Keratinocyte (primary cell): ENCODE data around the gene POLD1. TPM values are rescaled to one million over a fixed set of nuclear protein-coding genes. Genes with fewer than 3 reads are reported as not detected.

Experiments
- DNase-seq: peaks from one replicate; pipeline ENCODE4 v3.0.0-alpha.2; 2011; ENCODE audit warnings: low read depth, missing footprints, low spot score
- FAIRE-seq: peaks from 2 replicates; lab custom pipeline; 2011; peaks lifted over from hg19 to GRCh38; lab: Jason Lieb, UNC
- H2AFZ ChIP-seq: 2 replicates; pipeline ENCODE4 v1.6.0; 2012; ENCODE audit warnings: low read length, control low read depth, inconsistent platforms; ENCODE audit not compliant: control insufficient read depth
- H3K27ac ChIP-seq: 2 replicates; pipeline ENCODE4 v1.5.1; 2011; ENCODE audit warnings: low read length; ENCODE audit not compliant: control insufficient read depth, insufficient read depth
- H3K27me3 ChIP-seq: 3 replicates; pipeline ENCODE4 v1.6.0; 2011; ENCODE audit warnings: low read length; ENCODE audit not compliant: control insufficient read depth, insufficient read depth; ENCODE audit errors: extremely low read depth
- H3K36me3 ChIP-seq, 2 experiments: 2 replicates in 1 of 2; 3 replicates in 1 of 2; pipeline ENCODE4 v1.5.1; 2011; ENCODE audit warnings: low read length in 2 of 2, mild to moderate bottlenecking in 1 of 2; ENCODE audit not compliant: control insufficient read depth in 2 of 2, insufficient read depth in 2 of 2; ENCODE audit errors: extremely low read depth in 1 of 2
- H3K4me1 ChIP-seq: 3 replicates; pipeline ENCODE4 v1.5.1; 2011; ENCODE audit warnings: low read length; ENCODE audit not compliant: control insufficient read depth, insufficient read depth; ENCODE audit errors: extremely low read depth
- H3K4me2 ChIP-seq: 3 replicates; pipeline ENCODE4 v1.6.0; 2011; ENCODE audit warnings: low read depth, low read length; ENCODE audit not compliant: control insufficient read depth, insufficient read depth; ENCODE audit errors: extremely low read depth
- H3K4me3 ChIP-seq, 3 experiments: fragments of 200-600 bp in 1 of 3; sonication (generic) in 1 of 3; 2 replicates in 2 of 3; 3 replicates in 1 of 3; pipeline ENCODE4 v1.5.1; 2011 to 2016; ENCODE audit warnings: low read length in 3 of 3, mild to moderate bottlenecking in 3 of 3, control low read depth in 2 of 3, inconsistent platforms in 1 of 3, low read depth in 1 of 3, mixed read lengths in 1 of 3, mixed run types in 1 of 3, moderate library complexity in 1 of 3; ENCODE audit not compliant: control insufficient read depth in 2 of 3, insufficient read depth in 2 of 3; ENCODE audit errors: extremely low read depth in 1 of 3
- H3K79me2 ChIP-seq: 2 replicates; pipeline ENCODE4 v1.6.0; 2012; ENCODE audit warnings: low read length; ENCODE audit not compliant: control insufficient read depth, insufficient read depth
- H3K9ac ChIP-seq: 3 replicates; pipeline ENCODE4 v1.6.0; 2011; ENCODE audit warnings: low read length; ENCODE audit not compliant: control insufficient read depth, insufficient read depth; ENCODE audit errors: extremely low read depth
- H3K9me1 ChIP-seq: 3 replicates; pipeline ENCODE4 v1.6.0; 2011; ENCODE audit warnings: low read length; ENCODE audit not compliant: control insufficient read depth, insufficient read depth; ENCODE audit errors: extremely low read depth
- H3K9me3 ChIP-seq: 2 replicates; pipeline ENCODE4 v1.5.1; 2012; ENCODE audit warnings: low read depth, low read length; ENCODE audit not compliant: control insufficient read depth
- H4K20me1 ChIP-seq: 3 replicates; pipeline ENCODE4 v1.6.0; 2011; ENCODE audit warnings: low read length; ENCODE audit not compliant: control insufficient read depth, insufficient read depth; ENCODE audit errors: extremely low read depth
- CTCF ChIP-seq, 3 experiments: IDR thresholded peaks in 1 of 3; conservative IDR thresholded peaks in 1 of 3; optimal IDR thresholded peaks in 1 of 3; 2 replicates in 2 of 3; 3 replicates in 1 of 3; pipeline versions ENCODE3 to v1.5.1; 2011; ENCODE audit warnings: low read length in 3 of 3, mild to moderate bottlenecking in 3 of 3, moderate library complexity in 2 of 3, control low read depth in 1 of 3, inconsistent platforms in 1 of 3; ENCODE audit not compliant: insufficient read depth in 2 of 3; ENCODE audit errors: extremely low read depth in 1 of 3
- EZH2 ChIP-seq: IDR thresholded peaks from one replicate; pipeline ENCODE4 v1.6.1; 2012; ENCODE audit warnings: inconsistent platforms, mild to moderate bottlenecking, low read length, moderate library complexity
- dilution Hi-C: fragments of 300-500 bp; cut with MboI; formaldehyde crosslinking; loops from one replicate; pipeline ENCODE4 v1.7.0; 2020; ENCODE audit warnings: low sequenced_read_pairs; ENCODE audit not compliant: extremely low pct_ligation_motif_present
- polyA plus RNA-seq, 5 experiments: library from polyadenylated mRNA; depleted of rRNA in 3 of 5; stranded (reverse) in 3 of 5; stranded (forward) in 1 of 5; unstranded in 1 of 5; fragments of >200 nt; gene quantifications; 1 replicate in 1 of 5; 2 replicates in 3 of 5; 3 replicates in 1 of 5; pipeline versions ENCODE4 v1.2.1 to v1.2.3, GENCODE V29; 2011 to 2012; ENCODE audit warnings: missing spikeins in 2 of 5, low read depth in 1 of 5, low replicate concordance in 1 of 5

The POLD1 gene
- polyA plus RNA-seq, 1 donor (not counting 4 experiments of a cell fraction or from before 2014, with no cell fraction given), result 8.7 TPM

- H3K9me3 ChIP-seq, result no peaks in the 10 kb centered on the region
- DNase-seq (no peak), FAIRE-seq (no peak)
- H3K79me2 ChIP-seq, result peaks cover 30% of the 10 kb centered on the region
- H2AFZ ChIP-seq, result no peak overlapping the region
- H3K27me3 ChIP-seq, result no peaks in the 10 kb centered on the region
- no peaks in the 10 kb centered on the region for H3K4me1 ChIP-seq
- no peak overlapping the region for H3K9ac ChIP-seq
- H4K20me1 ChIP-seq, result no peaks in the 10 kb centered on the region
- H3K4me3 ChIP-seq, result no peak overlapping the region
- TF ChIP-seq EZH2, result no peak
- TF ChIP-seq CTCF (optimal IDR thresholded peaks at IDR 0.05 in 1 of 3, IDR thresholded peaks at IDR 0.05 in 1 of 3, conservative IDR thresholded peaks at IDR 0.05 in 1 of 3; ENCODE audit: extremely low read depth in 1 of 3, insufficient read depth in 2 of 3, low read length in 3 of 3), result no peak
- H3K9me1 ChIP-seq, result no peaks in the 10 kb centered on the region
- peaks cover 2 to 6% of the 10 kb centered on the region in 2 experiments for H3K36me3 ChIP-seq
- no peak overlapping the region for H3K27ac ChIP-seq
- dilution Hi-C loops, result no loop called here
- no peak overlapping the region for H3K4me2 ChIP-seq
Measured at GRCh38 chr19:50394017-50394416, 9.9 kb downstream of the POLD1 start.

- Histone ChIP-seq H3K79me2 (peaks cover 13% of the 10 kb centered on the region), H3K27ac (no peak overlapping the region), H3K9me3 (no peaks in the 10 kb centered on the region), H3K9me1 (no peaks in the 10 kb centered on the region), H3K27me3 (no peaks in the 10 kb centered on the region), H4K20me1 (no peaks in the 10 kb centered on the region), H3K4me3 (no peak overlapping the region), H3K9ac (no peak overlapping the region), H3K4me1 (no peaks in the 10 kb centered on the region), H2AFZ (no peak overlapping the region), H3K4me2 (no peak overlapping the region), H3K36me3 (peaks cover under 1 to 8% of the 10 kb centered on the region in 2 experiments)
- FAIRE-seq (no peak), DNase-seq (no peak)
- TF ChIP-seq CTCF (optimal IDR thresholded peaks at IDR 0.05 in 1 of 3, IDR thresholded peaks at IDR 0.05 in 1 of 3, conservative IDR thresholded peaks at IDR 0.05 in 1 of 3; ENCODE audit: extremely low read depth in 1 of 3, insufficient read depth in 2 of 3, low read length in 3 of 3), result no peak
- no peak for TF ChIP-seq EZH2
- dilution Hi-C loops, result no loop called here
Measured at GRCh38 chr19:50398675-50399367, 14.7 kb downstream of the POLD1 start.
